HuH-7.5 (cell line): ENCODE results near the gene SLC25A3.
"Not testable (repeated sequence)": the region's sequence is repeated elsewhere in the genome, so short reads cannot be mapped to it uniquely, and the experiment has no call there.

Experiments
- DNase-seq: peaks from one replicate; pipeline ENCODE4 v3.0.0; 2011; ENCODE audit warnings: low spot score

The SLC25A3 gene

GRCh38 chr12:98595243-98595988 is 1.9 kb downstream of the SLC25A3 start:
- no peak for DNase-seq

DNA sequence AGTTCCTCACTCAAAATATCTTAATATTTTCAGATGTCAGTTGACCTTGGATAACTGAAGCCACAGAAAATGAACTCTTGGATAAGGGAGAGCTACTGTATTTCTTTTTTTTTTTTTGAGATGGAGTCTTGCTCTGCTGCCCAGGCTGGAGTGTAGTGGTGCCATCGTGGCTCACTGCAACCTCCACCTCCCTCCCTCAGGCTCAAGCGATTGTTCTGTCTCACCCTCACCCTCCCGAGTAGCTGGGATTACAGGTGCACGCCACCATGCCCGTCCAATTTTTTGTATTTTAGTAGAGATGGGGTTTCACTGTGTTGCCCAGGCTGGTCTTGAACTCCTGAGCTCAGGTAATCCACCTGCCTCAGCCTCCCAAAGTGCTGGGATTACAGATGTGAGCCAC is 3.8 kb downstream of the SLC25A3 start:
- DNase-seq = not testable (repeated sequence)

DNA sequence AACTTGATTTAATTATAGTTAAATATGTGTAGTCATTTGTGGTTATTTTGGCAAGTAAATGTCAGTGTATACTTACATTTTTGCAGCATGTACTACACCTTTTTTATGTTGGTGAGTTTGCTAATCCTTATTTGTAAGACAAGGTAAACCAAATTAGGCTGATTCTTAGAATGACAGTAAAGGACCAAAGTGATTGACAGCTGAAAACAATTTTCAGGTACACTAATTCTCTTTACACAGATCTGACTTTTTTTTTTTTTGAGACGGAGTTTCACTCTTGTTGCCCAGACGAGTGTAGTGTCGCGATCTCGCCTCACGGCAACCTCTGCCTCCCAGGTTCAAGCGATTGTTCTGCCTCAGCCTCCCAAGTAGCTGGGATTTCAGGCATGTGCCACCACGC is 8.4 kb downstream of the SLC25A3 start:
- DNase-seq = no peak

GRCh38 chr12:98606359-98606988 is 13.0 kb downstream of the SLC25A3 start:
- no peak for DNase-seq

GRCh38 chr12:98610596-98610995 is 17.1 kb downstream of the SLC25A3 start:
- no peak for DNase-seq

- DNase-seq = no peak
Observed at GRCh38 chr12:98612696-98613334, 19.3 kb downstream of the SLC25A3 start.

DNA sequence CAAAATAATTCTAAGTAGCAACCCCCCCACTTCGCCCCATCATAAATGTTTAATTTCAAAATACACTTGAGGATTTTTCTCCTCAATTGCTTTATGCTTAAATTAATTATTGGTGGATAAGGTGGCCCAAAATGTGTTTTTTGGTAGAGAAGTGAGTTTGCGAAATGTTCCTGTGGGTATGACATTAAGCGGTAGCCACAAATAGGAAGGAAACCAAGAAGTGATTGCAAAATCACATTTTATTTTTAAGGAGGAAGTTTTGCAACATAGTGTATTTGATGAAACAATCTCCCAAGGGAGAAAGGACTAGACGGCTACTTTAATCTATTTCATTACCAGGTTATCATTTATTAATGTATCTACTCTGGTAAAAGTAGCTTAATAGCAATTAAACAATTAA is 25.5 kb downstream of the SLC25A3 start:
- no peak for DNase-seq

GRCh38 chr12:98635657-98636323 is 42.3 kb downstream of the SLC25A3 start:
- no peak for DNase-seq

GRCh38 chr12:98637068-98637467 is 43.6 kb downstream of the SLC25A3 start:
- no peak for DNase-seq

DNA sequence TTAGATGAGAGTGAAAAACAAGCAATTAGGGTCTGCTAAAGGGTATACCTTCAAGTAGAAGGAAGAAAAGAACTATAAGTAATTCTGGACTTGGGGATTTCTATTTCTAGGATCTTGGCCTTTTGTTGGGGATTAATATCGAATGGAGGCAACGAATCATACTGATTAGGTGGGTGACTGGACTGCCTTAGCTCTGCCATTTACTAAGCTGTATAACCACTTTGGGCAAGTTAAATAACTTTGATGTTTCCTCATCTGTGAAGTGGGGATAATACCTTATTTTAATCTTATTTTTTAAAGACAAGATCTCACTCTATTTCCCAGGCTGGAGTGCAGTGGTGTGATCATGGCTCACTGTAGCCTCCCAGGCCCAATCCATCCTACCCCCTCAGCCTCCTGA is 44.5 kb downstream of the SLC25A3 start:
- DNase-seq = no peak

DNA sequence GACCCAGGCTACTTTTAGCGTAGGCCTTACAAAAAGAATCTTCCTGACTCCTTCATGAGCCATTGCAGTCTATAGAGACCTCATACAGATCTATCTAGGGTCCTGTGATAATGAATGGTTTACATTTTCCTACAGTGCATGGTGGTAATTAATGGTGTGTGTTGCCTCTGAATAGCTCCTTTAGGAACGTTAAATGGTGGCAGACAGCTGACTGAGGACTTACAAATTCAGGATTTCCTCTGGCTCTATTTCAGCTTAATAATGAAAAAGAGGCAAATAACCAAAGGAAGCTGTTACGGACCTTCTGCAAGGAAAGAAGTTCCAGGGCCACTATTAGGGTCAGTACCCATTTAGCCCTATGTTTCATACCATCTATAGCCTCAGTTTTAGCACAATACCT is 46.0 kb downstream of the SLC25A3 start:
- no peak for DNase-seq

DNA sequence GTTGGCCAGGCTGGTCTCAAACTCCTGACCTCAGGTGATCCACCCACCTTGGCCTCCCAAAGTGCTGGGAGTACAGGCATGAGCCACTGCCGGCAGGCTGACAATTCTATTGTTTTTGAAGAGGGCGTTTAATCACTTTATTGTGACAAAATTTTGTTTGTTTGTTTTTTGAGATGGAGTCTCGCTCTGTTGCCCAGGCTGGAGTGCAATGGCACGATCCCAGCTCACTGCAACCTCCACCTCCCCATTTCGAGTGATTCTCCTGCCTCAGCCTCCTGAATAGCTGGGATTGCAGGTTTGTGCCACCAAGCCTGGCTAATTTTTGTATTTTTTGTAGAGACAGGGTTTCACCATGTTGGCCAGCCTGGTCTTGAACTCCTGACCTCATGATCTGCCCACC is 49.3 kb downstream of the SLC25A3 start:
- DNase-seq = not testable (repeated sequence)

DNA sequence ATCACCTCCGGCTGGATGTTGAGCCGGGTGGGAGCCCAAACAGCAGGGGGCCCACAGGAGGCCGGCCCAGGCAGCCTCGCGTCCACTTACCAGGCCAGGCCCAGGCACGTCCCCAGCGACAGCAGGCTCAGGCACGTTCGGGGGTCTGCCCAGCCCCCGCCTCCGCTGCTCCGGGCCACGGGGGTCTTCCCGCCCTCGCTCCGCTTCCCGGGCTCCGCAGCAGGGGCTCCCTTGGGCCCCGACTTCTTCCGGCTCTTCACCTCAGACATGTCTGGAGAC is 50.9 kb downstream of the SLC25A3 start:
- DNase-seq = no peak

- DNase-seq = peak; percentile 87
Observed at GRCh38 chr12:98644712-98645571, 51.5 kb downstream of the SLC25A3 start, which contains the start of the genes APAF1 and IKBIP. TSS of gene APAF1 (plus strand) at chr12:98645290. CDS start at chr12:98648360, 3,070 bp downstream. TSS of gene IKBIP (minus strand) at chr12:98644788. CDS start at chr12:98644701, 87 bp downstream.

DNA sequence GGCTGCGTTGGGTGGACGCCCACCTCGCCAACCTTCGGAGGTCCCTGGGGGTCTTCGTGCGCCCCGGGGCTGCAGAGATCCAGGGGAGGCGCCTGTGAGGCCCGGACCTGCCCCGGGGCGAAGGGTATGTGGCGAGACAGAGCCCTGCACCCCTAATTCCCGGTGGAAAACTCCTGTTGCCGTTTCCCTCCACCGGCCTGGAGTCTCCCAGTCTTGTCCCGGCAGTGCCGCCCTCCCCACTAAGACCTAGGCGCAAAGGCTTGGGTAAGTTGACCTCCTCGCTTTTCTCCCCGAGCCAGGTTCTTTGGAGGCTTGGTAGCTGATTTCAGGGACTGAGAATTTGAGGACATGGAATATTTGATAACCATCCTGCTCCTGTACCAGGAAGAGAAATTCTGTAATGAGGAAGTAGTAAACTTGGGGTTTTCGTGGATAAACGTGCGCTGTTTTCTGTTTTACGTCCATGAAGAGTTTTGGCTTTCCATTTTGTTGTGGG is 52.1 kb downstream of the SLC25A3 start:
- DNase-seq = peak; percentile 30

DNA sequence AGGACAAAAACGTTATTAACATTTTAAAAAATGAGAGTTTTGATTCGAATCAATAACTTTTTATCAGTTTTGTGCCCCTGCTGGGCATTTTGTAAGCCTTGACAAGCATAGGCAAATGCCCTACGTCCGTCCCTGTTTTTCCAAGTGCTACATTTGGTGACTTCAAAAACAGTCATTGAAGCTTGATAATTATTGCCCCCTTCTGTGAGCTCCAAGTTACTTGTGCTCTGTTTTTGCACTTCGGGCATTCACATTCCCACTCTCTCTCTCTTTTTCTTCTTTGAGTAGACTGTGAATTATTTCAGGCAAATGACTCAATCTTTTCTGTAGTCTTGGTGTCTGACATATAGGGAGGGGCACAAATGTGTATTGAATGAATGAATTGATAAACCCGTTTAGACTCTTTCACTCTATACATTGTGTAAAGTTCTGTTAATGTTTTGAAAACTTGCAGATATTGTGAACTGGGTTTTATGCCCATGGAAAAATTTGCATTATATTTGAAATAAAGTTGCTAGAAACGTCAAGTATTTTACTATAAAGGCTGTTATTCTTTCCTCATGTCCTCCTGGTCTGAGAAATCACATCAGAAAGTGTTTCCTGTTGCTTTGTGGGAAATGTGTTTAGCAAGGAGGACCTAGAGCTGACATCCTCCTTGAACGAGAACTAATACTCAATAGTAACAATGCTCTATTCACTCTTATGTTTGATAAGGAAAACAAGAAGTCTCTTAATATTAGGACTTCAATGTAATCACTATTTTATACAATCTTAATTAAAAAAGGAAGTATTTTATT is 53.0 kb downstream of the SLC25A3 start:
- DNase-seq = no peak

DNA sequence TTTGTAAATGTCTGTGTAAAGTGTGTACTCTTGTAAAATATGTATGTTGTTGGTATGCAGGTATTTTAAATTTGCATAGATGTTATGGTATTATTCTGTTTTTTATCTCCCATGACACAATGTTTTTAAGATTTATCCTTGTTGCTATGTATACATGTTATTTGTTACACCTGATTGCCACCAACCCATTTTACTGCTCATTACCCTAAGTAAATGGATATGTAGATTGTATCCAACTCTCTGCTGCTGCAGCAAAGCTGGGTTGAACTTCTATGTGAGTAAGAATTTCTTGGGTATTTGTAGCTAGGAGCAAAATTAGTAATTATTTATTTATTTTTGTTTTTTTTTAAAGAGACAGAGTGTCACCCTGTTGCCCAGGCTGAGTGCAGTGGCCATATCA is 57.8 kb downstream of the SLC25A3 start:
- DNase-seq = no peak

DNA sequence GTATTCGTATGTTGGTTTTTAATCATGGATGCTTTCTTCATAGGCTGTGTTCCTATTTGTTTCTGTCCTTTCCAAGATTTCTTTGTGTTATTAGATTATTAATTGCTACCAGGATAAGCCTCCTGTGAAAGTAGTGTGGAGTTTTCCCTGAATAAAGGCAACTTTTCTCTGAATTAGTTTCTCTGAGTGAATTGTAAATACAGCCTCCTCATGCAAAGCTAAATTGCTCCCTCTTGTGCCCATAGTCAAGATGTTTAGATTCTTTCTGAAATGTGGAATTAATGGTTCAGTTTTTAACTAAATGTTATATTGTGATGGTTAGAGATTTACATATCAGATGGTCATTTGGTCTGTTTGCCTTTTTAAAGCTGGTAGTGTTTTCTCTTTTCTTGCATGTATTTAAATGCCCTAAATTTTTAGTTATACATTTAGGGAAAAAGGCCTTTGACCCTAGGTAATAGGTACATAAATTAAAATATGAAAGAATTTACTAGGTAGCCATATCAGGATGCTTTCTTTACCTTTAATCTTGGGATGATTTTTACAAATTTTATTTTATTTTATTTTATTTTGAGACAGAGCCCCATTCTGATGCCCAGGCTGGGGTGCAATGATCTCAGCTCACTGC is 60.5 kb downstream of the SLC25A3 start:
- peak; percentile 45 for DNase-seq
